A549 (cell line): Measurements from ENCODE around the gene ELMO2.

ENCODE experiments used
- BHLHE40 ChIP-seq: IDR thresholded peaks from 2 replicates; pipeline ENCODE4 v1.6.1; 2012; ENCODE audit warnings: low read depth, low read length, inconsistent platforms
- HOXB13 ChIP-seq: fragments of 250-450 bp; sonication (Bioruptor Pico); IDR thresholded peaks from 2 replicates; pipeline ENCODE4 v1.5.0; 2020; ENCODE audit warnings: low read depth, mild to moderate bottlenecking, moderate library complexity
- JUN ChIP-seq, 2 experiments: fragments of >200 bp; sonication (Bioruptor Twin); formaldehyde crosslinking; IDR thresholded peaks; 2 replicates in 1 of 2; 3 replicates in 1 of 2; pipeline ENCODE4 v1.6.1; 2016 to 2017
- MAX ChIP-seq: IDR thresholded peaks from 2 replicates; pipeline ENCODE4 v1.6.1; 2012
- MYC ChIP-seq: IDR thresholded peaks from 2 replicates; pipeline ENCODE4 v1.6.1; 2012; ENCODE audit warnings: mild to moderate bottlenecking, inconsistent platforms, low read length, improper control_type of control experiment, borderline replicate concordance
- POLR2A ChIP-seq: IDR thresholded peaks from 2 replicates; pipeline ENCODE4 v1.6.1; 2012; ENCODE audit warnings: mild to moderate bottlenecking, low read length
- TF ChIP-seq, protein P1 (sequence below): fragments of >200 bp; sonication (Bioruptor Twin); formaldehyde crosslinking; IDR thresholded peaks from 3 replicates; pipeline ENCODE4 v1.5.1; 2016
- TF ChIP-seq, protein P2 (sequence below): fragments of 200-600 bp; sonication (generic); IDR thresholded peaks from 2 replicates; pipeline ENCODE4 v1.6.1; 2016; ENCODE audit warnings: antibody characterized with exemption, mild to moderate bottlenecking, moderate library complexity

- TF ChIP-seq, protein P1, sequence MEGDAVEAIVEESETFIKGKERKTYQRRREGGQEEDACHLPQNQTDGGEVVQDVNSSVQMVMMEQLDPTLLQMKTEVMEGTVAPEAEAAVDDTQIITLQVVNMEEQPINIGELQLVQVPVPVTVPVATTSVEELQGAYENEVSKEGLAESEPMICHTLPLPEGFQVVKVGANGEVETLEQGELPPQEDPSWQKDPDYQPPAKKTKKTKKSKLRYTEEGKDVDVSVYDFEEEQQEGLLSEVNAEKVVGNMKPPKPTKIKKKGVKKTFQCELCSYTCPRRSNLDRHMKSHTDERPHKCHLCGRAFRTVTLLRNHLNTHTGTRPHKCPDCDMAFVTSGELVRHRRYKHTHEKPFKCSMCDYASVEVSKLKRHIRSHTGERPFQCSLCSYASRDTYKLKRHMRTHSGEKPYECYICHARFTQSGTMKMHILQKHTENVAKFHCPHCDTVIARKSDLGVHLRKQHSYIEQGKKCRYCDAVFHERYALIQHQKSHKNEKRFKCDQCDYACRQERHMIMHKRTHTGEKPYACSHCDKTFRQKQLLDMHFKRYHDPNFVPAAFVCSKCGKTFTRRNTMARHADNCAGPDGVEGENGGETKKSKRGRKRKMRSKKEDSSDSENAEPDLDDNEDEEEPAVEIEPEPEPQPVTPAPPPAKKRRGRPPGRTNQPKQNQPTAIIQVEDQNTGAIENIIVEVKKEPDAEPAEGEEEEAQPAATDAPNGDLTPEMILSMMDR: no peak
- no peak for TF ChIP-seq POLR2A
- no peak for TF ChIP-seq BHLHE40
- no peak for TF ChIP-seq JUN (IDR thresholded peaks at IDR 0.05)
- TF ChIP-seq HOXB13: no peak
- TF ChIP-seq, protein P2, sequence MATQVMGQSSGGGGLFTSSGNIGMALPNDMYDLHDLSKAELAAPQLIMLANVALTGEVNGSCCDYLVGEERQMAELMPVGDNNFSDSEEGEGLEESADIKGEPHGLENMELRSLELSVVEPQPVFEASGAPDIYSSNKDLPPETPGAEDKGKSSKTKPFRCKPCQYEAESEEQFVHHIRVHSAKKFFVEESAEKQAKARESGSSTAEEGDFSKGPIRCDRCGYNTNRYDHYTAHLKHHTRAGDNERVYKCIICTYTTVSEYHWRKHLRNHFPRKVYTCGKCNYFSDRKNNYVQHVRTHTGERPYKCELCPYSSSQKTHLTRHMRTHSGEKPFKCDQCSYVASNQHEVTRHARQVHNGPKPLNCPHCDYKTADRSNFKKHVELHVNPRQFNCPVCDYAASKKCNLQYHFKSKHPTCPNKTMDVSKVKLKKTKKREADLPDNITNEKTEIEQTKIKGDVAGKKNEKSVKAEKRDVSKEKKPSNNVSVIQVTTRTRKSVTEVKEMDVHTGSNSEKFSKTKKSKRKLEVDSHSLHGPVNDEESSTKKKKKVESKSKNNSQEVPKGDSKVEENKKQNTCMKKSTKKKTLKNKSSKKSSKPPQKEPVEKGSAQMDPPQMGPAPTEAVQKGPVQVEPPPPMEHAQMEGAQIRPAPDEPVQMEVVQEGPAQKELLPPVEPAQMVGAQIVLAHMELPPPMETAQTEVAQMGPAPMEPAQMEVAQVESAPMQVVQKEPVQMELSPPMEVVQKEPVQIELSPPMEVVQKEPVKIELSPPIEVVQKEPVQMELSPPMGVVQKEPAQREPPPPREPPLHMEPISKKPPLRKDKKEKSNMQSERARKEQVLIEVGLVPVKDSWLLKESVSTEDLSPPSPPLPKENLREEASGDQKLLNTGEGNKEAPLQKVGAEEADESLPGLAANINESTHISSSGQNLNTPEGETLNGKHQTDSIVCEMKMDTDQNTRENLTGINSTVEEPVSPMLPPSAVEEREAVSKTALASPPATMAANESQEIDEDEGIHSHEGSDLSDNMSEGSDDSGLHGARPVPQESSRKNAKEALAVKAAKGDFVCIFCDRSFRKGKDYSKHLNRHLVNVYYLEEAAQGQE: no peak
- TF ChIP-seq MYC: no peak
- TF ChIP-seq MAX: no peak
These were observed 76.2 kb downstream of the ELMO2 start for GRCh38 chr20:46330072-46330763.
